Activated naive CD8-positive, alpha-beta T cell treated with anti-CD3 and anti-CD28 coated beads, Interleukin-2, amount 10 ng/mL, durations not matched to agents 7 days and 5 days (primary cell): ENCODE results near the gene PCK2. TPM values are rescaled to one million over a fixed set of nuclear protein-coding genes. Genes with fewer than 3 reads are reported as not detected.
A peak's percentile ranks its signal among the peaks of the same experiment; 100 is the strongest.
"Not testable (repeated sequence)": the region's sequence is repeated elsewhere in the genome, so short reads cannot be mapped to it uniquely, and the experiment has no call there.

Experiments
- ATAC-seq: fragments of 150-1000 bp; cut with Tn5 transposase; one replicate; pipeline ENCODE4 v1.10.0; 2021; ENCODE audit warnings: low read depth, moderate library complexity
- POLR2A ChIA-PET: fragments of 350-600 bp; sonication (Branson Sonifier 250); formaldehyde crosslinking; loops from one replicate; lab custom pipeline; 2021; ENCODE audit warnings: antibody characterized with exemption; lab: Charles Lee
- DNase-seq: peaks from one replicate; pipeline ENCODE4 v3.0.0; 2021
- H3K27ac Mint-ChIP-seq: one replicate; pipeline ENCODE4 v1.8.0; 2022; ENCODE audit warnings: mild to moderate bottlenecking, mixed read lengths
- H3K27me3 Mint-ChIP-seq: one replicate; pipeline ENCODE4 v1.8.0; 2022; ENCODE audit warnings: mild to moderate bottlenecking, moderate library complexity, mixed read lengths
- H3K36me3 Mint-ChIP-seq: one replicate; pipeline ENCODE4 v1.8.0; 2021; ENCODE audit warnings: mild to moderate bottlenecking, mixed read lengths
- H3K4me1 Mint-ChIP-seq: one replicate; pipeline ENCODE4 v1.8.0; 2021; ENCODE audit warnings: mixed read lengths
- H3K4me3 Mint-ChIP-seq: one replicate; pipeline ENCODE4 v1.8.0; 2022; ENCODE audit warnings: mild to moderate bottlenecking, moderate library complexity, mixed read lengths
- H3K9me3 Mint-ChIP-seq: one replicate; pipeline ENCODE4 v1.8.0; 2021; ENCODE audit warnings: mixed read lengths
- total RNA-seq, 2 experiments: library from RNA; stranded (reverse); gene quantifications; one replicate each; pipeline ENCODE4 v1.2.3, GENCODE V29; 2021

The PCK2 gene
- total RNA-seq, 2 experiments from 2014 or later, result 47.4 to 50.6 TPM

DNA sequence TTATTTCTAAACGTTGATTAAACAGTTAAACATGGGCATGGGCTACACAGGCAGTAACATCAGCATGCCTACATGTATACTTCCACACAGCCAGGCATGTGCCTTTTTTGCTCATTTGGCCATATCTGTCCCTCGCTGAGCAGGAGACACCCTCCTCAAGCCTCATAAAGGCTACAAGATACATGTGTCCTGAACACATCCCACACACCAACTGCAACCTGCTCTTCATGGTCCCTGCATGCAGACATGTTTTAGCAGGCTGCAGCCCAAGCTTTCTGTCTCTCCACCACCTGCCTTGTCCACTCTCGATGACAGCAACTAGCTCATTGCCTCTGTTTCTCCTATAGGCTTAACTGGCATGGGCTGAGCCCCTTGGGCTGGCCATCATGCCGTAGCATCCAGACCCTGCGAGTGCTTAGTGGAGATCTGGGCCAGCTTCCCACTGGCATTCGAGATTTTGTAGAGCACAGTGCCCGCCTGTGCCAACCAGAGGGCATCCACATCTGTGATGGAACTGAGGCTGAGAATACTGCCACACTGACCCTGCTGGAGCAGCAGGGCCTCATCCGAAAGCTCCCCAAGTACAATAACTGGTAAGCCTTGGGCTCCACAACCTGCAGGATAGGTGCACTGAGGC is 2.6 kb downstream of the PCK2 start:
- Mint-ChIP-seq H3K27me3 (no peaks in the 10 kb centered on the region), H3K4me1 (peaks cover 26% of the 10 kb centered on the region), H3K9me3 (no peaks in the 10 kb centered on the region), H3K36me3 (peaks cover 31% of the 10 kb centered on the region), H3K4me3 (peak overlapping the region; percentile 44), H3K27ac (peak overlapping the region; percentile 70)
- DNase-seq, result no peak
- POLR2A ChIA-PET, result interaction anchor here (0.7 to 7.5 kb wide), 7 partner anchors 11 to 230 kb away, joined by 3 to 116 read pairs (median 37); partner anchors contain the start of genes DCAF11, NRL, PSME2 and RNF31
- ATAC-seq, result no peak

- no peak for ATAC-seq
- H3K4me3 Mint-ChIP-seq, result no peak overlapping the region
- H3K9me3 Mint-ChIP-seq, result no peaks in the 10 kb centered on the region
- POLR2A ChIA-PET, result interaction anchor here (0.8 to 2.3 kb wide), 2 partner anchors 16 to 17 kb away, joined by 3 to 8 read pairs; partner anchors contain the start of genes DCAF11 and NRL
- H3K4me1 Mint-ChIP-seq, result peaks cover 17% of the 10 kb centered on the region
- no peak overlapping the region for H3K27ac Mint-ChIP-seq
- H3K36me3 Mint-ChIP-seq, result peaks cover 41% of the 10 kb centered on the region
- no peak for DNase-seq
- H3K27me3 Mint-ChIP-seq, result no peaks in the 10 kb centered on the region
Measured at GRCh38 chr14:24098229-24098926, 4.3 kb downstream of the PCK2 start.

DNA sequence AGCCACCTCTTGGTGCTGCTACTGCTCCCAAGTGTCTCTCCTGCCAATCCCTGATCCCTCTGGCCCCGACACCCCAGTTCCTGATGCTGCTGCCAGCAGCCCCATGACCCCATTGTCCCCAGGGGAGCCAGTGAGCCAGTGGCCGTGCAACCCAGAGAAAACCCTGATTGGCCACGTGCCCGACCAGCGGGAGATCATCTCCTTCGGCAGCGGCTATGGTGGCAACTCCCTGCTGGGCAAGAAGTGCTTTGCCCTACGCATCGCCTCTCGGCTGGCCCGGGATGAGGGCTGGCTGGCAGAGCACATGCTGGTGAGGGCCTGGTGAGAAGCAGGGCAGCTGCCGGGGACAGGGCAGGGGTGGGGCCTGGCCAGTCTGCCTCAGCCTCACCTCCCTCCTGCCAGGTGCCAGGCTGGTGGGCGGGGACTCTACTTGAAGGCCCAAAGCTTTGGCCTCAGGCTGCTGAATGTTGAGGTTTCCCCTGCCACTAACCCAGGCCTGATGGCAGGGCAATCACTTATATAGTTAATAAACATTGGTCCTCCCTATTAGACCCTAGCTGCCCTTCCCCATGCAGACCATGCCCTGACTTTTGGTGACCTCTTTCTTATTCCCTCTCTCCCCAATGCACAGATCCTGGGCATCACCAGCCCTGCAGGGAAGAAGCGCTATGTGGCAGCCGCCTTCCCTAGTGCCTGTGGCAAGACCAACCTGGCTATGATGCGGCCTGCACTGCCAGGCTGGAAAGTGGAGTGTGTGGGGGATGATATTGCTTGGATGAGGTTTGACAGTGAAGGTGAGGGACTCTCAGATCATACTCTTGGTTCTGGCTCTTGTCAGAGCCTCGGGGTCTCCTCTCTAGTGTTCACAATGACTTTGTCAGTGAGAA is 5.1 kb downstream of the PCK2 start:
- no peak for ATAC-seq
- Mint-ChIP-seq H3K4me1 (peaks cover 13% of the 10 kb centered on the region), H3K36me3 (peaks cover 49% of the 10 kb centered on the region), H3K4me3 (no peak overlapping the region), H3K27ac (no peak overlapping the region), H3K27me3 (no peaks in the 10 kb centered on the region), H3K9me3 (no peaks in the 10 kb centered on the region)
- DNase-seq, result no peak
- POLR2A ChIA-PET, result interaction anchor here (2.3 kb wide), 1 partner anchor 15 kb away, joined by 8 read pairs; the partner anchor contains the start of genes DCAF11 and NRL

- no peak overlapping the region for H3K4me3 Mint-ChIP-seq
- H3K4me1 Mint-ChIP-seq, result peaks cover 11% of the 10 kb centered on the region
- H3K27me3 Mint-ChIP-seq, result no peaks in the 10 kb centered on the region
- no peaks in the 10 kb centered on the region for H3K9me3 Mint-ChIP-seq
- POLR2A ChIA-PET, result interaction anchor here (1.1 kb wide), 1 partner anchor 48 kb away, joined by 3 read pairs; the partner anchor contains the start of gene CARMIL3
- ATAC-seq, result no peak
- peaks cover 53% of the 10 kb centered on the region for H3K36me3 Mint-ChIP-seq
- peak overlapping the region; percentile 44 for H3K27ac Mint-ChIP-seq
- DNase-seq, result no peak
Measured at GRCh38 chr14:24100197-24100981, 6.3 kb downstream of the PCK2 start.

- DNase-seq (no peak), ATAC-seq (no peak)
- Mint-ChIP-seq H3K27ac (peak overlapping the region; percentile 44), H3K4me3 (no peak overlapping the region), H3K36me3 (peaks cover 49% of the 10 kb centered on the region), H3K4me1 (peaks cover 10% of the 10 kb centered on the region), H3K9me3 (no peaks in the 10 kb centered on the region), H3K27me3 (no peaks in the 10 kb centered on the region)
- POLR2A ChIA-PET, result interaction anchor here (1.1 kb wide), 1 partner anchor 49 kb away, joined by 3 read pairs; the partner anchor contains the start of gene CARMIL3
Measured at GRCh38 chr14:24100982-24101494, 6.9 kb downstream of the PCK2 start.

DNA sequence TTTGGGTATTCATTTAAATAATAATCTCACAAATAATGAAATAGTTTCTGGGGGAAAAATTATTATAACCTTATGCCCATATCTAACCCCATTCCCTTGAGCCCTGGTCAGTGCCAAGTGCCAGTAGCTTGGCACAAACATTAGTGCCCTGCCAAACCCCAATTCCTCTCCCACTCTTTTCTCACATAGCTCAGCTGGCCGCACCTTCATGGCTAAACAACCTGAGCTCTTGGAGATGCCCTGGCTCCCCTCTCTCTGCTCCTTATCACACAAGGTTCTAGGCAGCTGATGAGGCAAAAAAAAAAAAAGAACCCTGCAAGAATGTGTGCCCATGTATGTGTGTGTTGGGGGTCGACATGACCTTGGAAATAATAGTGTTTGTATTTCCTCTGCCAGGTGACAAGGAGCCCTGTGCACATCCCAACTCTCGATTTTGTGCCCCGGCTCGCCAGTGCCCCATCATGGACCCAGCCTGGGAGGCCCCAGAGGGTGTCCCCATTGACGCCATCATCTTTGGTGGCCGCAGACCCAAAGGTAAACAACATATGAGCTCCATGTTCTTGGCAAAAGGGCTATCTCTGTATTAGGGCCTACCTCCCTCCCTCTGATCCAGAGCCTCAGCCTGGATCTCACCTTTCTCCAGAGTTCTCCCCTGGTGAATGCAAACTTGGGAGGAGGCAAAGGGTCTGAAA is 8.4 kb downstream of the PCK2 start:
- Mint-ChIP-seq H3K4me3 (no peak overlapping the region), H3K36me3 (peaks cover 41% of the 10 kb centered on the region), H3K27ac (peak overlapping the region; percentile 46), H3K27me3 (no peaks in the 10 kb centered on the region), H3K4me1 (peaks cover 13% of the 10 kb centered on the region), H3K9me3 (no peaks in the 10 kb centered on the region)
- ATAC-seq (no peak), DNase-seq (no peak)
- POLR2A ChIA-PET, result interaction anchor here (1.0 to 1.7 kb wide), 2 partner anchors 9 to 33 kb away, joined by 4 to 7 read pairs; no protein-coding TSS in a partner anchor

DNA sequence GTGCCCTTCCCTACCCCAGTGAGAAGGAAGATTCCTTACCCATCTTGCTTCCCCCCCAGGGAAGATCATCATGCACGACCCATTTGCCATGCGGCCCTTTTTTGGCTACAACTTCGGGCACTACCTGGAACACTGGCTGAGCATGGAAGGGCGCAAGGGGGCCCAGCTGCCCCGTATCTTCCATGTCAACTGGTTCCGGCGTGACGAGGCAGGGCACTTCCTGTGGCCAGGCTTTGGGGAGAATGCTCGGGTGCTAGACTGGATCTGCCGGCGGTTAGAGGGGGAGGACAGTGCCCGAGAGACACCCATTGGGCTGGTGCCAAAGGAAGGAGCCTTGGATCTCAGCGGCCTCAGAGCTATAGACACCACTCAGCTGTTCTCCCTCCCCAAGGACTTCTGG is 9.3 kb downstream of the PCK2 start:
- DNase-seq (no peak), ATAC-seq (no peak)
- Mint-ChIP-seq H3K27ac (no peak overlapping the region), H3K27me3 (no peaks in the 10 kb centered on the region), H3K36me3 (peaks cover 41% of the 10 kb centered on the region), H3K4me1 (peaks cover 18% of the 10 kb centered on the region), H3K9me3 (no peaks in the 10 kb centered on the region), H3K4me3 (no peak overlapping the region)
- POLR2A ChIA-PET, result interaction anchor here (0.9 to 1.7 kb wide), 3 partner anchors 8 to 11 kb away, joined by 3 to 7 read pairs (median 6); no protein-coding TSS in a partner anchor

DNA sequence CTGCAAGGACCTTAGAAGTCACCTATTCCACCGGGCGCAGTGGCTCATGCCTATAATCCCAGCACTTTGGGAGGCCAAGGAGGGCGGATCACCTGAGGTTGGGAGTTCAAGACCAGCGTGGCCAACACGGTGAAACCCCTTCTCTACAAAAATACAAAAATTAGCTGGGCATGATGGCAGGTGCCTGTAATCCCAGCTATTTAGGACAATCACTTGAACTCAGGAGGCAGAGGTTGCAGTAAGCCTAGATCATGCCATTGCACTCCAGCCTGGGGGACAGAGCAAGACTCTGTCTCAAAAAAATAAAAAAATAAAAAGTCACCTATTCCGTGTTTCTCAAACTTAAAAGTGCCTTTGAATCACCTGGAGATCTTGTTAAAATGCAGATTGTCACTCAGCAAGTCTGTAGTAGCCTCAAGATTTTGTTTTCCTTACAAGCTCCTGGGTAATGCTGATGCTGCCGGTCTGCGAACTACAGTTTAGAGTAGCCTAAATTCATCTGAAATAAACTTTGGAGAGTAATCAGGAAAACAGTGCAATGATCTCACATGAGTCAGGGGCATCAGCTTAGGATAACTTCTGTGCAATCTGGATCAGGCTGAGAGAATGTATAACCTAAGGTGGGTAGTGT is 11.6 kb downstream of the PCK2 start:
- peaks cover 30% of the 10 kb centered on the region for H3K4me1 Mint-ChIP-seq
- not testable (repeated sequence) for H3K9me3 Mint-ChIP-seq, DNase-seq, ATAC-seq, H3K4me3 Mint-ChIP-seq, H3K27me3 Mint-ChIP-seq
- H3K27ac Mint-ChIP-seq, result peak overlapping the region; percentile 37
- POLR2A ChIA-PET, result interaction anchor here (1.2 to 7.0 kb wide), 3 partner anchors 12 to 30 kb away, joined by 4 to 116 read pairs (median 4); partner anchors contain the start of genes PCK2 and PSME1
- H3K36me3 Mint-ChIP-seq, result peaks cover 32% of the 10 kb centered on the region

- peaks cover 32% of the 10 kb centered on the region for H3K4me1 Mint-ChIP-seq
- H3K27ac Mint-ChIP-seq, result peak overlapping the region; percentile 13
- no peaks in the 10 kb centered on the region for H3K9me3 Mint-ChIP-seq
- no peak overlapping the region for H3K4me3 Mint-ChIP-seq
- no peak for DNase-seq
- peaks cover 30% of the 10 kb centered on the region for H3K36me3 Mint-ChIP-seq
- H3K27me3 Mint-ChIP-seq, result no peaks in the 10 kb centered on the region
- ATAC-seq, result no peak
- POLR2A ChIA-PET, result interaction anchor here (1.2 to 7.0 kb wide), 5 partner anchors 13 to 54 kb away, joined by 3 to 116 read pairs (median 8); partner anchors contain the start of genes EMC9, IRF9 and PCK2
Measured at GRCh38 chr14:24106672-24107271, 12.7 kb downstream of the PCK2 start.

- ATAC-seq (peak; percentile 35), DNase-seq (no peak)
- Mint-ChIP-seq H3K27ac (peak overlapping the region; percentile 96), H3K36me3 (peaks cover 18% of the 10 kb centered on the region), H3K27me3 (no peaks in the 10 kb centered on the region), H3K9me3 (no peaks in the 10 kb centered on the region), H3K4me1 (peaks cover 31% of the 10 kb centered on the region), H3K4me3 (peak overlapping the region; percentile 60)
- POLR2A ChIA-PET, result interaction anchor here (0.6 to 7.0 kb wide), 11 partner anchors 15 to 87 kb away, joined by 3 to 116 read pairs (median 11); partner anchors contain the start of genes EMC9, IRF9, PCK2 and PSME1
Measured at GRCh38 chr14:24108336-24108874, 14.3 kb downstream of the PCK2 start.
